Activated T-cell treated with anti-CD3 and anti-CD28 coated beads, Interleukin-2, amount 50 U/mL, for 72 hours (primary cell): Measurements from ENCODE around the gene APOBEC3H. TPM values are rescaled to one million over a fixed set of nuclear protein-coding genes. Genes with fewer than 3 reads are reported as not detected.
"Not testable (repeated sequence)": the region's sequence is repeated elsewhere in the genome, so short reads cannot be mapped to it uniquely, and the experiment has no call there.

Experiments
- ATAC-seq, 2 donors: fragments of 150-1000 bp; cut with Tn5 transposase; replicated peaks in 1 of 2; 2 replicates each; pipeline ENCODE4 v1.10.0; 2021; ENCODE audit warnings: moderate library complexity in 2 of 2, mild to moderate bottlenecking in 1 of 2
- DNase-seq, 2 donors: peaks; one replicate each; pipeline ENCODE4 v3.0.0; 2021 to 2022; ENCODE audit warnings: mixed read lengths in 1 of 2
- H3K27ac Mint-ChIP-seq: one replicate; pipeline ENCODE4 v1.8.0; 2022; ENCODE audit warnings: mild to moderate bottlenecking, moderate library complexity, mixed read lengths
- H3K27me3 Mint-ChIP-seq: one replicate; pipeline ENCODE4 v1.8.0; 2022; ENCODE audit warnings: low read depth, mixed read lengths
- H3K36me3 Mint-ChIP-seq, 2 donors: one replicate each; pipeline ENCODE4 v1.8.0; 2022; ENCODE audit warnings: mixed read lengths in 2 of 2, mild to moderate bottlenecking in 1 of 2; ENCODE audit not compliant: insufficient read depth in 2 of 2
- H3K4me1 Mint-ChIP-seq: one replicate; pipeline ENCODE4 v1.8.0; 2022; ENCODE audit warnings: low read depth, mixed read lengths
- H3K4me3 Mint-ChIP-seq, 2 donors: one replicate each; pipeline ENCODE4 v1.8.0; 2022; ENCODE audit warnings: mild to moderate bottlenecking in 2 of 2, mixed read lengths in 2 of 2, moderate library complexity in 2 of 2
- H3K9me3 Mint-ChIP-seq, 2 donors: one replicate each; pipeline ENCODE4 v1.8.0; 2022; ENCODE audit warnings: mixed read lengths in 2 of 2
- total RNA-seq, 2 donors: library from RNA; stranded (reverse); gene quantifications; one replicate each; pipeline ENCODE4 v1.2.3, GENCODE V29; 2022

APOBEC3H gene
- total RNA-seq = 10 to 100 TPM; 21.9 to 24.4 TPM

DNA sequence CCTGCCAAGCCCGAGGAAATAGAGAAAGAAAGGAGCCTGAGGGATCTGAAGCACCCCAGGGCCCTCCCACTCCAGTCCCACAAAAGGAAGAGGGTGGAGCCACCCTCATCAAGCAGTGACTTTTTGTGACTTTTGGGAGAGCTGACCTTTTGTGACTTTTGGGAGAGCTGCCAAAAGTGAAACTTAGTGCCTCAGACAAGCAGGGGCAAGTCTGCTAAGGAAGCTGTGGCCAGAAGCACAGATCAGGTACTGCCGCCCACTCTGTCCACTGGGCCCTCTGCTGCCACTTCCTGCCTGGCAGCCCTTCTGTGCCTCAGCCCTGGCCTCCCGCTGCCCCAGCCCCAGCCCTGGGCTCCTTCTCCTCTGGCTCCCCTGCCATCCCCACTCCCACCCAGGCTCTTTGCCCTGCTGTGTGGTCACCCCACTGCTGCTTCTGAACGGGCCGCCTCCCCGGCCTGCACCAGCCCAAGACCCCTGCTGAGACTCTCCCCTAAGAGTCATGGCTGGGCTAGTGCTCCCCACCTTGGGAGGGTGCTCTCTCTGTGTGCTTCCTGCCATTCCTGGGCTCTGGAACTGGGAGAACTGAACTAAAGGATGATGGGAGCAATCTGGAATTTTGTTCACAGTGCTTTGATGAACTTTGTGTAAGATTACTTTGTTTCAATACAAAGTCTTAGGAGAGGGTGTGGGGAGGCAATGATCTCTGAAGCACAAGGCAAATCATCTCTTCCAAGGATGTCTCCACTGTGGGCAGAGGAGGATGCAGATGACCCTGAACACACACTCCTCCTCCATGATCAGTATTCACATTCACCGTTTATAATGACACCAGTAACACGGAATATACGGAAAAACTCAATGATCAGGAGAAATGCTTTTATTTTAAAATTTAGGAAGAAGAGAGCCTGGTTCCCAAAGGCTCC lies at the start of gene APOBEC3H:
Gene APOBEC3H, plus strand, starts transcription at position 147 of the 923 bp plus-strand sequence. CDS start 3,035 bp downstream, outside the sequence.
- peak within 1 kb of the TSS; percentile 88 for H3K27ac Mint-ChIP-seq
- no peaks in the 10 kb centered on the region for H3K27me3 Mint-ChIP-seq
- peak within 1 kb of the TSS; percentile 83 to 85 for H3K4me3 Mint-ChIP-seq
- no peaks in the 10 kb centered on the region for H3K36me3 Mint-ChIP-seq
- ATAC-seq = peak; percentile 52 to 57
- H3K9me3 Mint-ChIP-seq = no peaks in the 10 kb centered on the region
- peak; percentile 62 to 66 for DNase-seq
- peaks cover 79% of the 10 kb centered on the region for H3K4me1 Mint-ChIP-seq

DNA sequence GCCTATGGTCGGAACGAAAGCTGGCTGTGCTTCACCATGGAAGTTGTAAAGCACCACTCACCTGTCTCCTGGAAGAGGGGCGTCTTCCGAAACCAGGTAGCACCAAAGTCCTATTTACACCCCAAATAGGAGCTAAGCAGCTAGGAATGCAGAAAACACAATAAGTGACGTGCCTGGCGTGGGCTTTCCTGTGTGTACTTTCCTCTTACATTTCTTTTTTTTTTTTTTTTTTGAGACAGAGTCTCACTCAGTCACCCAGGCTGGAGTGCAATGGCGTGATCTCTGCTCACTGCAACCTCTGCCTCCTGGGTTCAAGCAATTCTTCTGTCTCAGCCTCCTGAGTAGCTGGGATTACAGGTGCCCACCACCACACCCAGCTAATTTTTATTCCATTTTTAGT lies 47.6 kb upstream of the APOBEC3H start:
- not testable (repeated sequence) for H3K36me3 Mint-ChIP-seq, H3K27me3 Mint-ChIP-seq, H3K4me3 Mint-ChIP-seq, DNase-seq, H3K9me3 Mint-ChIP-seq, H3K27ac Mint-ChIP-seq, ATAC-seq
- peaks cover 18% of the 10 kb centered on the region for H3K4me1 Mint-ChIP-seq

DNA sequence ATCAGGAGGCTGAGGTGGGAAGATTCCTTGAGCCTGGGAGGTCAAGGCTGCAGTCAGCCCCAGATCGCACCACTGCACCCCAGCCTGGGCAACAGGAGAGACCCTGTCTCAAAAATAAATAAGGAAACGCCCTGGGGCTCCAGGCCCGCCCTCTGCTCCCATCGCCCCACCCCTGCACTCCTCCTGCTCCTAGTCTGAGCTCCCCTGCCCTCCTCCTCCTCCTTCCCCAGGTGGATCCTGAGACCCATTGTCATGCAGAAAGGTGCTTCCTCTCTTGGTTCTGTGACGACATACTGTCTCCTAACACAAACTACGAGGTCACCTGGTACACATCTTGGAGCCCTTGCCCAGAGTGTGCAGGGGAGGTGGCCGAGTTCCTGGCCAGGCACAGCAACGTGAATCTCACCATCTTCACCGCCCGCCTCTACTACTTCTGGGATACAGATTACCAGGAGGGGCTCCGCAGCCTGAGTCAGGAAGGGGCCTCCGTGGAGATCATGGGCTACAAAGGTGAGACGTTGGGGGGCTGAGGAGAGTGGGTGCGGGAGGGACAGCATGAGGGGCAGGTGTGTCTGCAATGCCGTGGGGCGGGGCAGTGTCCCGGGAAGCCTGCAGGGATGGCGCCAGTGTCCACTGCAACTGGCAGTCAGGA lies 45.1 kb upstream of the APOBEC3H start:
- DNase-seq, ATAC-seq, H3K36me3 Mint-ChIP-seq, H3K4me1 Mint-ChIP-seq, H3K9me3 Mint-ChIP-seq, H3K27me3 Mint-ChIP-seq, H3K27ac Mint-ChIP-seq, H3K4me3 Mint-ChIP-seq: not testable (repeated sequence)

DNA sequence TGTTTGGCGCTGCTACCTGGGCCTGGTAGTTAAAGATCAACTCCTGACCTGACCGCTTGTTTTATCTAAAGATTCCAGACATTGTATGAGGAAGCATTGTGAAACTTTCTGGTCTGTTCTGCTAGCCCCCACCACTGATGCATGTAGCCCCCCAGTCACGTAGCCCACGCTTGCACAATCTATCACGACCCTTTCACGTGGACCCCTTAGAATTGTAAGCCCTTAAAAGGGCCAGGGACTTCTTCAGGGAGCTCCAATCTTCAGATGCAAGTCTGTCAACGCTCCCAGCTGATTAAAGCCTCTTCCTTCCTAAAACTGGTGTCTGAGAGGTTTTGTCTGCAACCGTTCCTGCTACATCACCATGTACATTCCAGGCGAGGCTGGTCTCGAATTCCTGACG lies 41.4 kb upstream of the APOBEC3H start:
- Mint-ChIP-seq H3K4me1 (no peaks in the 10 kb centered on the region), H3K36me3 (no peaks in the 10 kb centered on the region), H3K27ac (no peak overlapping the region), H3K27me3 (no peaks in the 10 kb centered on the region), H3K9me3 (no peaks in the 10 kb centered on the region), H3K4me3 (no peak overlapping the region)
- DNase-seq = no peak
- no peak for ATAC-seq

DNA sequence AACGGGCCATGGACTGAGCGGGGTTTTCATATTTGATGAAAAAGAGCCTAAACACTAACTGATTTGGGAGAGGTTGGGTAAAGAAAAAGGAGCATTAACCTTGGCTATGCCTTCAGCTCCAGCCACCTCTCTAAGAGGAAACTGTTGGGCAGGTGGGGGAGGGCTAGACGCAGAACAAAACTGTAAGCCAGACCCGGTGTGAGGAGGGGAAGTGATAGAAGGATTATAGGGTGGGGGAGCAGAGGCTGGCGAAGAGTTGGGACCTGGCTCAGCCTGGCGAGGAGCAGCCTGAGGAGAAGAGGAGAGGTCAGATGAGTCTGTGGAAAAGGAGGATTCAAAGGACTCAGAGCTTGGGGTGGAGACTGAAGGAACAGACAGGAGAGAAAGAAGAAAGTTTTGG lies 35.8 kb upstream of the APOBEC3H start:
- H3K9me3 Mint-ChIP-seq, H3K4me3 Mint-ChIP-seq, H3K27me3 Mint-ChIP-seq, DNase-seq, ATAC-seq, H3K36me3 Mint-ChIP-seq, H3K27ac Mint-ChIP-seq: not testable (repeated sequence)
- H3K4me1 Mint-ChIP-seq = peaks cover 18% of the 10 kb centered on the region

DNA sequence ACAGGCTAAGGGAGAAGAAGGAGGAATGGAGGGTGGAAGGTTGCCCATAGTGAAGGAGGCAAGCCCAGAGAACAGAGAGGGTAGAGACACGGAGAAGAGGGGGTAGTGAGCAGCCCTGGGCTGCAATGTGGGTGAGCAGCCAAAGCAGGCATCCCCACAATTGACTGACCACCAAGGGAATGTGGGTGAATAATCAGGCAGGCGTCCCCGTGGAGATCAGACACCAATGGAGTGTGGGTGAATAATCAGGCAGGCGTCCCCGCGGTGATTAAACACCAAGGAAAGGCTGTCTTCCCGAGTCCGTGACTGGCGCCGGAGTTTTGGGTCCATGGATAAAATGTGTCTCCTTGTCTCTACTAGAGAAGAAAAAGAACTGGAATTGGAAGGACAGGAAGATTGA lies 35.1 kb upstream of the APOBEC3H start:
- H3K4me3 Mint-ChIP-seq, H3K36me3 Mint-ChIP-seq, H3K27ac Mint-ChIP-seq, DNase-seq, ATAC-seq, H3K9me3 Mint-ChIP-seq, H3K27me3 Mint-ChIP-seq: not testable (repeated sequence)
- peaks cover 18% of the 10 kb centered on the region for H3K4me1 Mint-ChIP-seq

DNA sequence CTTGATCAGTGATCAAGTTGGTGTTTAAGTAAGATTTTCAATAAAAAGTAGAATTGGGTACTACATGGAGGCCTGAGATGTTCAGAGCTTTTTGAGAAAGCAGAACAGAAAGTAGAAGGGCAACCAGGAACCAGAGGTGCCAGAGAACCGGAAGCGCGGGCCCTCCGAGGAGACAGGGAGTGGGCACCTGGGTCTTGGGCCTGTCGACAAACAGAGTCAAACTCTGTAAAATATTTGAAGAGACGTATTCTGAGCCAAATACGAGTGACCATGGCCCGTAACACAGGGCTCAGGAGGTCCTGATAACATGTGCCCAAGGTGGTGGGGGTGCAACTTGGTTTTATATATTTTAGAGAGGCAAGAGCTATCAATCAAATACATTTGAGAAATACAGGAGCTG lies 33.1 kb upstream of the APOBEC3H start:
- not testable (repeated sequence) for ATAC-seq, H3K9me3 Mint-ChIP-seq, DNase-seq, H3K36me3 Mint-ChIP-seq, H3K27me3 Mint-ChIP-seq, H3K4me3 Mint-ChIP-seq
- peaks cover 18% of the 10 kb centered on the region for H3K4me1 Mint-ChIP-seq
- peak overlapping the region; percentile 4 for H3K27ac Mint-ChIP-seq

DNA sequence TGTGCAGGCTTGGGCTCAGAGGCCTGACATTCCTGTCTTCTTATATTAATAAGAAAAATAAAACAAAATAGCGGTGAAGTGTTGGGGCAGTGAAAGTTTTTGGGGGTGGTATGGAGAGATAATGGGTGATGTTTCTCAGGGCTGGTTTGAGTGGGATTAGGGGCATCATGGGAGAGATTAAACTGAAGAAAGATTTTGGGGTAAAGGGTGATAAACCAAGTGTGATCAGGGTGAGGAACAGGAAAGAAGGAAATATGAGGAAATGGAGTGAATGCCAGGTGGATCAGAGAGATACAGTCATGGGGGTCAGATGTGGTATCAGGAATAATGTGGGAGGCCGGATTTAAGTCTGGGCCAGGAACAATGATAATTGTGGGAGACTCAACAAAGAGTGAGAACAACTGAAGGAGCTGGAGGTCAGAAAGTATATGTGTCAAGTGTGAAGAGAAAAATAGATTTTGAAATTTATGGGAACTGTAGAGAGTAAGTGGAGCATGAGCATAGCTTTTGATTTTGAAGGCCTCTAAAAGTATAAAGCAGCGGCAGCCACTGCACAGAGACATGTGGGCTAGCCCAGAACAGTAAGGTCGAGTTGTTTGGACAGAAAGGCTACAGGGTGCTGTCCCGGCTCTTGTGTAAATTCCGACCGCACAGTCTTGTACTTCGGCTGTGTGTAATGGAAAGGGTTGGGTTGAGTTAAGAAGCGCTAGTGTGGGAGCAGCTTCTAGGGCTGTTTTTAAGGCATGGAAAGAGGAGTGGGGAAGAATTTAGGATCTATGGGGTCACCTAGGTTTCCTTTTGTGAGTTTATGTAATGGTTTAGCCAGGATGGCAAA lies 30.4 kb upstream of the APOBEC3H start:
- H3K27me3 Mint-ChIP-seq, H3K27ac Mint-ChIP-seq, H3K9me3 Mint-ChIP-seq, H3K4me3 Mint-ChIP-seq, DNase-seq, H3K36me3 Mint-ChIP-seq: not testable (repeated sequence)
- peak in 1 of 2 donors; percentile 1 for ATAC-seq
- H3K4me1 Mint-ChIP-seq = peaks cover 18% of the 10 kb centered on the region

DNA sequence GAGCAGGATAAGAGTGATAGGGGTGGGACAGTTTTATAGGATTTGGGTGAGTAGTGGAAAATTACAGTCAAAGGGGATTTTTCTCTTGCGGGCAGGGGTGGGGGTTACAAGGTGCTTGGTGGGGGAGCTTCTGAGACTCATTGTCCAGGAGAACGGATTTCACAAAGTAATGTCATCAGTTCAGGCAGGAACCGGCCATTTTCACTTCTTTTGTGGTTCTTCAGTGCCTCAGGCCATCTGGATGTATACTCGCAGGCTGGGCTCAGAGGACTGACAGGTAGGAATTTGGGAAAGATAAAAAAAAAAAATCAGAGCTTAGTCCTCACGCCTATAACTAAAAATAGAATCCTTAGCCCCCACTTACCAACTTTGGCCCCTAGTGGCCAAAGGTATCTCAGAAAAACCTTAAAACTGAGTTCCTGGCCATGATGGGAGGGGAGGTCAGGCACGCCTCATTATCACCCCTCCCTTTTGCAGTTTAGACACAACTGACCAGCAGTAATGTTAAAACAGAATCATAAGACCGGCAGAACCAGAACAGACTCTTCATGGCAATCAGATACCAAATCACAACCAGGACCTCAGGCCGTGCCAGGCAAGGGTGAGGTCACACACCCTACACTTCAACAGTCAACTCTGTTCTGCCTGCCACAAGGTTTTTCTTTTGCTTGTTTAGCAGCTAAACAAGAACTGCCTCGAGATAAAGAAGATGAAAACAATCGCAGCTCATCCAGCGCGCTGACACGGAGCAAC lies 28.8 kb upstream of the APOBEC3H start:
- DNase-seq = no peak
- no peak for ATAC-seq
- Mint-ChIP-seq H3K27ac (no peak overlapping the region), H3K36me3 (no peaks in the 10 kb centered on the region), H3K4me3 (no peak overlapping the region), H3K27me3 (no peaks in the 10 kb centered on the region), H3K4me1 (peaks cover 18% of the 10 kb centered on the region), H3K9me3 (no peaks in the 10 kb centered on the region)

DNA sequence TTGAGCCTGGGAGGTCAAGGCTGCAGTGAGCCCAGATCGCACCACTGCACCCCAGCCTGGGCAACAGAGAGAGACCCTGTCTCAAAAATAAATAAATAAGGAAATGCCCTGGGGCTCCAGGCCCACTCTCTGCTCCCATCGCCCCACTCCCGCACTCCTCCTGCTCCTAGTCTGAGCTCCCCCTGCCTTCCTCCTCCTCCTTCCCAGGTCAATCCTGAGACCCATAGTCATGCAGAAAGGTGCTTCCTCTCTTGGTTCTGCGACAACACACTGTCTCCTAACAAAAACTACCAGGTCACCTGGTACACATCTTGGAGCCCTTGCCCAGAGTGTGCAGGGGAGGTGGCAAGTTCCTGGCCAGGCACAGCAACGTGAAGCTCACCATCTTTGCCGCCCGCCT lies 26.9 kb upstream of the APOBEC3H start:
- no peaks in the 10 kb centered on the region for H3K27me3 Mint-ChIP-seq
- H3K36me3 Mint-ChIP-seq = no peaks in the 10 kb centered on the region
- no peak overlapping the region for H3K27ac Mint-ChIP-seq
- H3K4me3 Mint-ChIP-seq = no peak overlapping the region
- peaks cover 4% of the 10 kb centered on the region for H3K4me1 Mint-ChIP-seq
- no peak for DNase-seq
- ATAC-seq = no peak
- H3K9me3 Mint-ChIP-seq = no peaks in the 10 kb centered on the region

DNA sequence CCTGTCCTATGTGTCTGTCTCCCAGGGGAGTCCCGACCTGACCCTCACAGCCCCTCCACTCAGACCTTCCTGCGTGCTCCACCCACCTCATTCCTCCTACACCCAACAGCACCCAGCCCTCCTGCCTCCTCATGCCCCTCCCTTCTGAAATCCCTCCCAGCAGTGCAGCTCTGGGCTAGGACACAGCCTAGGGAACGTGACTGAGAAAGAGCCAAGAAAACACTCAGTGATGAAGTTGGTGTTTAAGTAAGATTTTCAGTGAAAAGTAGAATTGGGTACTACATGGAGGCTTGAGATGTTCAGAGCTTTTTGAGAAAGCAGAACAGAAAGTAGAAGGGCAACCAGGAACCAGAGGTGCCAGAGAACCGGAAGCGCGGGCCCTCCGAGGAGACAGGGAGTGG lies 24.5 kb upstream of the APOBEC3H start:
- DNase-seq, H3K27ac Mint-ChIP-seq, H3K36me3 Mint-ChIP-seq, H3K27me3 Mint-ChIP-seq, ATAC-seq, H3K9me3 Mint-ChIP-seq, H3K4me3 Mint-ChIP-seq: not testable (repeated sequence)
- peaks cover 12% of the 10 kb centered on the region for H3K4me1 Mint-ChIP-seq

DNA sequence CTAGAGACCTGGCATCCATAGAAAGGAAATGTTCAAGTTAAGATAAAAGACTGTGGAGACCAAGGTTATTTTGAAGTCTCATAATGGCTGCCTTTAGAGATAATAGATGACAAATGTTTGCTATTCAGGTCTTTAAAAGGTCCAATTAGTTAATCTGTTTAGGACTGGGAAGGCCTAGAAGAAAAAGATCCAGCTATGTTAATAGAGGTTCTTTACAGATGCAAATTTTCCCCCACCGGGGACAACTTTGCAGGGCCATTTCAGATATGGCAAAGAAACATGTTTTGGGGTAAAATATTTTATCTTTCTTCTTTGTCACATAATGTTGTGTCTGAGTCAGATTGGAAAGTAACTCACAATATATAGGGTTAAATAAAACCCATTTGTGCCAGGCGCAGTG lies 23.1 kb upstream of the APOBEC3H start:
- peaks cover 24% of the 10 kb centered on the region for H3K4me1 Mint-ChIP-seq
- H3K4me3 Mint-ChIP-seq = no peak overlapping the region
- H3K9me3 Mint-ChIP-seq = no peaks in the 10 kb centered on the region
- no peaks in the 10 kb centered on the region for H3K27me3 Mint-ChIP-seq
- no peak for ATAC-seq
- DNase-seq = no peak
- H3K27ac Mint-ChIP-seq = no peak overlapping the region
- peaks cover 0 to 1% of the 10 kb centered on the region in 2 donors for H3K36me3 Mint-ChIP-seq
